ENCODE data around the gene NLGN1.
"Not testable (repeated sequence)": the region's sequence is repeated elsewhere in the genome, so short reads cannot be mapped to it uniquely, and the experiment has no call there.

The NLGN1 gene

DNA sequence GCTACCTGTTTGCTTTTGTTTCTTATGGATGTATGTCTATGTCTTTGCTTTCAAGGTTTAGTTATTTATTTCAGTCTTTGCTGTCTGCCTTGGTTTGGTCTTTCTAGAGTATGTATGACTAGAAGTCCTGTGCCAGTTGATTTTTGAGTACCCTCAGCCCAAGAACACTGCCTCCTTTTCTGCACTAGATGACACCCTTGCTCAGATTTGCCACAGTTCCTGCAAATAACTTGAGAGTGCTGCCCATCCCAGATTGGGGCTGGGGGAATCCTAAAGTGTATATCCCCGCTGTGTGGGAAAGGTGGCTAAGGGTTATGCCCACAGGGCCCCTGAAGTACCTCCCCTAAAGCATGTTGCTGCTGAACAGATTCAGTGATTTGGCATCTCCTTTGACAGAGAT is 32.0 kb downstream of the NLGN1 start:
- no peak for DNase-seq (ENCODE audit: low read depth, low spot score)

GRCh38 chr3:173430576-173430975 is 33.0 kb downstream of the NLGN1 start:
- no peak for DNase-seq (ENCODE audit: low read depth, low spot score)

GRCh38 chr3:173439004-173439403 is 41.5 kb downstream of the NLGN1 start:
- DNase-seq (ENCODE audit: low read depth, low spot score): no peak

DNA sequence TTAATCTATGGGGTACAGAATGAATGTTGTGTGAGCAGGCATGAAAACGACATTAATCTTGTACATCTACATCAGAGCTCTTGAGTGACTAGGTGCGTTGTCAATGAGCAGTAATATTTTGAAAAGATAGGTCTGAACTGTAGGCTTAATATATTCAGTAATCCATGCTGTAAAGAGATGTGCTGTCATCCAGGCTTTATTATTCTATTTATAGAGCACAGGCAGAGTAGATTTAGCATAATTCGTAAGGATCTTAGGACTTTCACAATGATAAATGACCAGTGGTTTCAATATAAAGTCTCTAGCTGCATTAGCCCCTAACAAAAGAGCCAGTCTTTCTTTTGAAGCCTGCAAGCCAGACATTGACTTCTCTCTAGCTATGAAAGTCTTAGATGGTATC is 43.0 kb downstream of the NLGN1 start:
- DNase-seq (ENCODE audit: low read depth, low spot score): no peak

GRCh38 chr3:173451561-173451960 is 54.0 kb downstream of the NLGN1 start:
- not testable (repeated sequence) for DNase-seq (ENCODE audit: low read depth, low spot score)

GRCh38 chr3:173463250-173463649 is 65.7 kb downstream of the NLGN1 start:
- DNase-seq (ENCODE audit: low read depth, low spot score): no peak

GRCh38 chr3:173465112-173465511 is 67.6 kb downstream of the NLGN1 start:
- peak; percentile 68 for DNase-seq (ENCODE audit: low read depth, low spot score)

- no peak for DNase-seq (ENCODE audit: low read depth, low spot score)
Measured at GRCh38 chr3:173465898-173466678, 68.5 kb downstream of the NLGN1 start.

DNA sequence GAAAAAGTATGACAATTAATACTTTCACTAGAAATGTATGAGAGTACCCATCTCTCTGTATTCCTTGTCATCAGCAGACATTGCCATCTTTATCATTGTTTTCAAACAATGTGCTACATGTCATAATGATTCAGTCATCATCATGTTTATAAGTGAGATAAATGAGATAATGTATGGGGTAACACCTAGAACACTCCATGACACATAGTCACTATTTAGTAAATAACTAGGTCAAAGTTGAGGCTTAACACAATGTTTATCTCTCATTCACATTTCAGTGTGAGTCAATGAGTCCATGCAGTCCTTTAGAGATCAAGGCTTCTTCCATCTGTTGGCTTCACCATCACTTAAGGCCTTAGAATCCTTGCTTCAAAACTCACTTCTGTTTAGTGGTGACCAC is 70.0 kb downstream of the NLGN1 start:
- no peak for DNase-seq (ENCODE audit: low read depth, low spot score)

GRCh38 chr3:173473237-173473636 is 75.7 kb downstream of the NLGN1 start:
- no peak for DNase-seq (ENCODE audit: low read depth, low spot score)

DNA sequence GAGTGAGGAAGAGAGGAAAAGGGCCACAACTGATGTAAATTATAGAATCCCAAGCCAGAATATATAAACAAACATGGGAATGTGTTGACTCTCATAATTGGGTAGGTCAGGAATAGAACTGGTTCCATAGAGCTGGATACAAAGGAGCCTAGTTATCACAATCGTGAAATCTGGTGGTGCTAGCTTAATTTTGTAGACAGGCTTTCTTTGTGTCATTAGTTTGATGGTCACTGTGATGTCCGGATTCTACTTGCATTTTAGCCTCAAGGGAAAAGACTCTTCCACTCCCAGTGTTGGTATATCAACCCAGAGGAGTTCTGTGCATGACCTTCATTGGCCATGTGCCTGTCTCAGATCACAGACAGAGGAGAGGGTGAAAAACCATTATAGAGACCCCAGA is 81.8 kb downstream of the NLGN1 start:
- no peak for DNase-seq (ENCODE audit: low read depth, low spot score)

DNA sequence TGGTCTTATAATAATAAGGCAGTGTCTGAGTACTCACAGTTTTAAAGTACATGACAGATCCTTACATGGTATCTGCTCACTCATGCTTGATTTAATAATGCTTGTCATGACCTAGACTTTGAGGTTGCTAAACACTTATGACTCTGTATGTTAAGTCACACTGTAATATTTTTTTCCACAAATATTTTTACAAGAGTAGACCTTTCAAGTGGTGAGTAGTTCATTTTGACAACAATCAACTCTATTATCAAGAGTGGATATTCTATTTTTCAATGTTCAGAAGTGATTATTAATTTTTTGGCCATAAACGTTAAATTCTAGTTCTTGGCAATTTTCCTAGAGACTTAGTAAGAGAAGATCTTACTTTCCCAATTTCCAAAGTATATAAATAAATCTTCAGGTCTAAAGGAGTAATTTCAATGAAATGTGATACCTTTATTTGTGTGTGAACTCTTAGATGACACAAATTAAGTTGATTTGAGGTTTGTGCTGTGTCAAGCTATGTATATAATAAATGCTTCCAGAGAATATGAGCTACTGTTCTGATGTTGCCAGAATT is 104.5 kb downstream of the NLGN1 start:
- peak; percentile 12 for DNase-seq (ENCODE audit: low read depth, low spot score)

- peak; percentile 66 for DNase-seq (ENCODE audit: low read depth, low spot score)
Measured at GRCh38 chr3:173502983-173503568, 105.5 kb downstream of the NLGN1 start.

DNA sequence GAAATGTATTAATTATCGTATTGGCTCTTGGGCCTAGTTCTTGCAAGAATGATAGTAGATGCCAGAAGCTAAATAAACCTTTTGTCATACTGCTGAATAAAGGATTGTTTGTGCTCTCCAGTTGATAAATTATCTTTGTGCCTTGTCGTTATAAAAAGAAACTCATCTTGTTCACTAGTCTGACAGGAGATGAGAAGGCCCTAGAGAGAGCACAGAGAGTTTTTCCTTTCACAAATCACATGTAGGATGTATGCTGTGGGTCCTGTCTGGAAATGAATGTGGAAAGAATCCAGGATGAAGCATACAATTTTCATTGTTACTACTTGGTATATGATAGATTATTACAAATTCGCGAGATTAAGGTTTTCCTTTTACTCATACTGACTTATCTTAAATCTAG is 113.0 kb downstream of the NLGN1 start:
- no peak for DNase-seq (ENCODE audit: low read depth, low spot score)

DNA sequence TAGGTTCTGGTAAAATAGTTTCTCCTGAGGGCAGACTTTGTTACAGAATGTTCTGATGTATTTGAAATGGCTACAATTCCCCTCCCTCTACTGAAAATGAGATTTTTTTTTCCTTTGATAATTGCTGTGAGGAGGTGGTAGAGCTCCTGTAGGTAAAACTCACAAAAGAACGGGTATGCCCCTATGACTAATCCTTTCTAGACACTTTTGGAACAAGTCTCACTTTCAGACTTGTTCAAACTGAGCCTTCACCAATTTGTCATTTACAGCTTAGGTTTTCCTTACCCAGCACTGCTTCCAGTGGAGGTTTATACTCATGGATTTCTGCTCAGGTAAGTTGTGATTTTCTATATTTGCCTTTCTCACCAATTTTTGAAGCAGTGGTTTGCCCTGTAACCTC is 115.6 kb downstream of the NLGN1 start:
- DNase-seq (ENCODE audit: low read depth, low spot score): peak; percentile 16

GRCh38 chr3:173529062-173529711 is 131.6 kb downstream of the NLGN1 start:
- no peak for DNase-seq (ENCODE audit: low read depth, low spot score)

GRCh38 chr3:173531602-173532001 is 134.1 kb downstream of the NLGN1 start:
- no peak for DNase-seq (ENCODE audit: low read depth, low spot score)

DNA sequence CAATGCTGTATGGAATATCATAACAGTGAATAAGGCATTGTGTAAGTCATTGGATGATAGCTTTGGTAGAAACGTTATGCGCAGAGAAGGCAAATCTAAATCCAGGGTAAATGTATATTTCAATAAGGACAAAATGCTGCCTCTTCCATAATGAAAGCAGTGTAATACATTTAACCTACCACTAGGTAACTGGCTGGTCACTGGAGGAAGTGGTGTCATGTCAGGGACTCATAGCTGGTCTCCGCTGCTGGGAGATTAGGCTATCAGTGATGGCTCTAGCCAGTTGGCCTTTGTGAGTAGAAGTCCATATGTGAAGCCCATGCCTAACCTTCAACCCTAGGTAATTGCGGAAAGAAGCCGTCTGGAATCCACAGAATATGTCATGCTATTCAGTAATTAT is 140.9 kb downstream of the NLGN1 start:
- DNase-seq (ENCODE audit: low read depth, low spot score): no peak

DNA sequence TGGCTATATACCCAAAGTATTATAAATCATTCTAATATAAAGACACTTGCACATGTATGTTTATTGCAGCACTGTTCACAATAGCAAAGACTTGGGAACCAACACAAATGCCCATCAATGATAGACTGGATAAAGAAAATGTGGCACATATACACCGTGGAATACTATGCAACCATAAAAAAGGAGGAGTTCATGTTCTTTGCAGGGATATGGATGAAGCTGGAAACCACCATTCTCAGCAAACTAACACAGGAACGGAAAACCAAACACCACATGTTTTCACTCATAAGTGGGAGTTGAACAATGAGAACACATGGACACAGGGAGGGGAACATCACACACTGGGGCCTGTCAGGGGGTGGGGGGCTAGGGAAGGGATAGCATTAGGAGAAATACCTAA is 148.0 kb downstream of the NLGN1 start:
- not testable (repeated sequence) for DNase-seq (ENCODE audit: low read depth, low spot score)

DNA sequence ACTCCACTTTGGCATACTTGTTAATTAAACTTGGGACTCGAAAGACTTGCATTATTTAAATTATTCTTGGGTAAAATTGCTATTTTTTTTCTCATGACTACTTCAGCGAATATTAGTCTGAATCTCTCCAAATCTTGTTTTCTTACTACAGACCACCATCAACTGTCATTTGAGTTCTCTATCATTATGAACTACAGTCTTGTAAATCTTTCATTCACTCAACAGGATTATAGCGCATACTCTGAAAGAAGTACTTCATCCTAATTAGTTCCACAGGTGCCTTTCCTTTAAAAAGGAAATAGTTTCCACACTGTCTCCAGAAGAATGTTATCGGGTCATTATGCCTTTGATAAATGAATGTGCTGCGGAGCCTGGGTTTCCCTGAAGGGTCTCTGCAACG is 149.5 kb downstream of the NLGN1 start:
- DNase-seq (ENCODE audit: low read depth, low spot score): no peak

DNA sequence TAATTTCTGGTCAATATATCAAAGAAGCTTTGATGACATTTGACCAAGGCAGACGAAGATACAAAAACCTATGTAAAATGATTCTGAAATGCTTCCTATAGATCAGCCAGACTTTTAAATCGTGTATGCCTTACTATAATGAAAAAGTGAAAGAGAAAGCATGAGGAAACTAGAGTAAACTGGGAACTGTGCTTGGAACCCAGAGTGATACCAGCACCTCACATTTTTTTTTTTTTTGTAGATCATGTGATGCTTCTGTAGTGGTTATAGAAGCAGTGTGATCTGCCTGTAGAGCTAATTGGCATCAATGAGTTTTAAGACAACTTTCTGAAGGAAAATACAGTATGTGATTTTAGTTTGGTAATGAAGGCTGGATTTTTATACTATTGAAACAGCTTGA is 150.7 kb downstream of the NLGN1 start:
- DNase-seq (ENCODE audit: low read depth, low spot score): no peak

DNA sequence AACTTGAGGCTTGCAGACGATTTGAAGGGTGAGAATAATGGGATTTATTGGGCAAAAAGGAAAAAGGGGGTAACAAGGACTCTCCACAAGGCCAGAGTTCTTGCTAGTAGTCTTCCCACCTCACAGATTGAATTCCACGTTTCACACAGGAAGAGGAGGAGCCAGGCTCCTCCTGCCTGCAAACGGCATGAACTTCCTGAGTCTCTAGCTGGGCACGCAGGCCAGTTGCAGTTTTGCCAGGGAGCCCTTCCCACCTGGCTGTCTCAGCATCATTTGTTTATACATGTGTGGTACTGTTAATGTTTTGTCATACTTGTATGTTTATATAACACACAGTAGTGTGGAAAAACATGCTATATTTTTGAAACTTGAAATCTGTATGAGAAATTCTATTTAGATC is 155.0 kb downstream of the NLGN1 start:
- no peak for DNase-seq (ENCODE audit: low read depth, low spot score)
